Tibial nerve (tissue), 4 donors: Measurements from ENCODE around the gene CNTLN. TPM values are rescaled to one million over a fixed set of nuclear protein-coding genes. Genes with fewer than 3 reads are reported as not detected.

Experiments used
- DNase-seq, 2 donors: peaks; one replicate each; pipeline ENCODE4 v3.0.0-alpha.2; 2019; ENCODE audit warnings: low spot score in 2 of 2
- H3K27ac ChIP-seq, 4 donors: fragments of 200-600 bp; sonication (generic) in 3 of 4; one replicate each; pipeline ENCODE4 v1.5.1; 2017 to 2019; ENCODE audit warnings: mild to moderate bottlenecking in 1 of 4
- H3K27me3 ChIP-seq, 2 donors: fragments of 200-600 bp; sonication (generic) in 1 of 2; one replicate each; pipeline versions ENCODE4 v1.5.1 to v1.6.0; 2017 to 2019
- H3K36me3 ChIP-seq, 3 donors: fragments of 200-600 bp; sonication (generic); one replicate each; pipeline ENCODE4 v1.5.1; 2018 to 2019
- H3K4me1 ChIP-seq, 4 donors: fragments of 200-600 bp; sonication (generic) in 3 of 4; one replicate each; pipeline ENCODE4 v1.5.1; 2017 to 2019
- H3K4me3 ChIP-seq, 4 donors: fragments of 200-600 bp; sonication (generic) in 3 of 4; one replicate each; pipeline ENCODE4 v1.5.1; 2017 to 2019; ENCODE audit warnings: mild to moderate bottlenecking in 1 of 4, moderate library complexity in 1 of 4
- H3K9me3 ChIP-seq, 4 donors: fragments of 200-600 bp; sonication (generic) in 3 of 4; one replicate each; pipeline ENCODE4 v1.5.1; 2017 to 2019
- EP300 ChIP-seq, 2 donors: sonication (generic); formaldehyde crosslinking; IDR thresholded peaks; one replicate each; pipeline ENCODE4 v1.6.1; 2017; ENCODE audit warnings: antibody characterized with exemption in 2 of 2, mild to moderate bottlenecking in 1 of 2
- POLR2A ChIP-seq, 2 donors: fragments of 450-650 bp; IDR thresholded peaks; one replicate each; pipeline ENCODE4 v1.6.1; 2017; ENCODE audit warnings: antibody characterized with exemption in 2 of 2, mild to moderate bottlenecking in 2 of 2, moderate library complexity in 2 of 2
- WGBS, 2 donors: methylation state at CpG; one replicate each; pipeline ENCODE4 v1.1.5; 2018; 5-methylcytosine and 5-hydroxymethylcytosine counted together
- total RNA-seq, 4 donors: library from RNA; depleted of rRNA; stranded (reverse); fragments of >200 nt; gene quantifications; one replicate each; pipeline ENCODE4 v1.1.0, GENCODE V29; 2016
- TF ChIP-seq, protein P1 (sequence below), 5 experiments: fragments of 200-600 bp in 3 of 5; fragments of 450-650 bp in 2 of 5; sonication (generic) in 3 of 5; IDR thresholded peaks; one replicate each; pipeline ENCODE4 v1.5.1; 2016 to 2019; ENCODE audit warnings: antibody characterized with exemption in 5 of 5, mild to moderate bottlenecking in 3 of 5, moderate library complexity in 2 of 5

The CNTLN gene
- total RNA-seq, 4 donors from 2014 or later: 29.7 to 38.1 (median 34.0) TPM

DNA sequence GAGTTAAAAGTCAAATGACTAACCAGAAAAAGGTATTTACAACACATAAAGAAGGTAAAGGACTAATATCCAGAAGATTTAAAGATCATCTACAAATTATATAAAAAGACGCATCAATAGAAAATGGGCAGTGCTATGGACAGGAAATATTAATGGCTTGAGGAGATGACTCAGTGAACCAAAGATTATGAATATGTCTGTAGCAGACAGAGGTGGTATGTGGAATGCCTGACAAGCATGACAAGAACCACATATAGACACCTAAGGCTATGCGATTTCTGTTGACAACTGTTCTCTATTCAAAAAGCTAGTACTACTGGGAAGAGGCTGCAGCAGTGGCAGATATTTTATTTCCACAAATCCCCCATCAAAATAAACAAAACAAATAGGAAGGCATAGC is 267.0 kb downstream of the CNTLN start:
- Histone ChIP-seq H3K9me3 (no peaks in the 10 kb centered on the region), H3K4me3 (no peak overlapping the region), H3K27me3 (no peaks in the 10 kb centered on the region), H3K36me3 (peaks cover 0 to 43% (median 0%) of the 10 kb centered on the region in 3 donors), H3K27ac (no peak overlapping the region), H3K4me1 (no peaks in the 10 kb centered on the region)
- no peak for DNase-seq
- 65 to 96% methylated on average over 2 of the region's 2 CpGs for WGBS, 2 donors
- TF ChIP-seq EP300 (IDR thresholded peaks at IDR 0.05) (no peak), POLR2A (IDR thresholded peaks at IDR 0.05) (no peak)
- TF ChIP-seq, protein P1, sequence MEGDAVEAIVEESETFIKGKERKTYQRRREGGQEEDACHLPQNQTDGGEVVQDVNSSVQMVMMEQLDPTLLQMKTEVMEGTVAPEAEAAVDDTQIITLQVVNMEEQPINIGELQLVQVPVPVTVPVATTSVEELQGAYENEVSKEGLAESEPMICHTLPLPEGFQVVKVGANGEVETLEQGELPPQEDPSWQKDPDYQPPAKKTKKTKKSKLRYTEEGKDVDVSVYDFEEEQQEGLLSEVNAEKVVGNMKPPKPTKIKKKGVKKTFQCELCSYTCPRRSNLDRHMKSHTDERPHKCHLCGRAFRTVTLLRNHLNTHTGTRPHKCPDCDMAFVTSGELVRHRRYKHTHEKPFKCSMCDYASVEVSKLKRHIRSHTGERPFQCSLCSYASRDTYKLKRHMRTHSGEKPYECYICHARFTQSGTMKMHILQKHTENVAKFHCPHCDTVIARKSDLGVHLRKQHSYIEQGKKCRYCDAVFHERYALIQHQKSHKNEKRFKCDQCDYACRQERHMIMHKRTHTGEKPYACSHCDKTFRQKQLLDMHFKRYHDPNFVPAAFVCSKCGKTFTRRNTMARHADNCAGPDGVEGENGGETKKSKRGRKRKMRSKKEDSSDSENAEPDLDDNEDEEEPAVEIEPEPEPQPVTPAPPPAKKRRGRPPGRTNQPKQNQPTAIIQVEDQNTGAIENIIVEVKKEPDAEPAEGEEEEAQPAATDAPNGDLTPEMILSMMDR (IDR thresholded peaks at IDR 0.05): no peak

DNA sequence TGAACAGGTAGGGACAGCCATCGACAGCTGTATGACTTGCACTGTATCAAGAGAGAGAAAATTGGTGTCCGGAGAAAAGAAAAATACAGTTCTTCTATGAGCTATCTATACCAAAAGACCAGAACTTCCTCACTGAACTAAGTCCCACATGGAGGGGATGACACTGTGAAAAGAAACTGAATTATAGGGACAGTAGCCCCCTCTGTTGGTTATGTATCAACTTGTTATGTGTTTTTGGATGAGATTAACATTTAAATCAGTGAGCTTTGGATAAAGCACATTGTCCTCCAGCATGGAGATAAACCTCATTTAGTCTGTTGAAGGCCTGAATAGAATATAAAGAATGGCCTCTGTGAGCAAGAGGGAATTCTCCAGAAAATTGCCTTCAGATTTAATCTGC is 267.5 kb downstream of the CNTLN start:
- H3K9me3 ChIP-seq: no peaks in the 10 kb centered on the region
- H3K4me1 ChIP-seq: no peaks in the 10 kb centered on the region
- H3K36me3 ChIP-seq: peaks cover 0 to 44% (median 0%) of the 10 kb centered on the region in 3 donors
- TF ChIP-seq EP300 (IDR thresholded peaks at IDR 0.05): no peak
- no peak for TF ChIP-seq POLR2A (IDR thresholded peaks at IDR 0.05)
- TF ChIP-seq, protein P1 (IDR thresholded peaks at IDR 0.05): no peak
- no peak for DNase-seq
- H3K27me3 ChIP-seq: no peaks in the 10 kb centered on the region
- no peak overlapping the region for H3K4me3 ChIP-seq
- WGBS, 2 donors: 87 to 96% methylated on average over 2 of the region's 2 CpGs
- H3K27ac ChIP-seq: no peak overlapping the region

DNA sequence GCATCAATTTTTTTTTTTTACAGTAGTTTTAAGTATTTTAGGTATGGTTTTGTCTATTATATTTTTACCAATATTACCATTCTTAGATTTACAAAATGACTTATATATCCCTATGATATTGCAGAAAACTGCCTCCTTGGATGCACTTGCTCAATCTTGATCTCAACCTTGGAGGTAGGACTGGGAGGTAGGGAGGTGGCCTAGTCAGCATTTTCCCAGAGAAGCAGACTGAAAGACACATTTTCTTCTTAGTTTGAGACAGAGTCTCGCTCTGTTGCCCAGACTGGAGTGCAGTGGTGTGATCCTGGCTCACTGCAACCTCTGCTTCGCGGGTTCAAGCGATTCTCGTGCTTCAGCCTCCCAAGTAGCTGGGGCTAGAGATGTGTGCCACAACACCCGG is 268.7 kb downstream of the CNTLN start:
- Histone ChIP-seq H3K4me3 (no peak overlapping the region), H3K27me3 (no peaks in the 10 kb centered on the region), H3K9me3 (no peaks in the 10 kb centered on the region), H3K36me3 (peaks cover 0 to 50% (median 0%) of the 10 kb centered on the region in 3 donors), H3K27ac (no peak overlapping the region), H3K4me1 (no peaks in the 10 kb centered on the region)
- no peak for DNase-seq
- WGBS, 2 donors: 96 to 98% methylated on average over 6 of the region's 6 CpGs
- no peak for TF ChIP-seq POLR2A (IDR thresholded peaks at IDR 0.05)
- TF ChIP-seq, protein P1 (IDR thresholded peaks at IDR 0.05): no peak

DNA sequence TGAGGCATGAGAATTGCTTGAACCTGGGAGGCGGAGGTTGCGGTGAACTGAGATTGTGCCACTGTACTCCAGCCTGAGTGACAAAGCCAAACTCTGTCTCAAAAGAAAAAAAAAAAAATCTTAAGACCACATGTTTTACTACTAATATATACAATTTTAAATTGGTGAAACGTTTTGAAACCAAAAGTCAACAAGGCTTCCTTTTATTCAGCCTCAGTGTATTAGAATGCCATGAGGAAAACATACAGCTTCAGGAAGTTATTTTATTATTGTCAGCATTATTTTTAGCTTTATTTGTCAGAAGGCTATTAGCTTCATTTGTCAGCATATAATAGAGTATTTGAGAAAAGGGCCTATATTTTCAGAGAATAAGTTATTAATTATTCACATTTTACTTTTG is 280.1 kb downstream of the CNTLN start:
- WGBS, 2 donors: 68 to 72% methylated on average over 3 of the region's 3 CpGs
- Histone ChIP-seq H3K27ac (no peak overlapping the region), H3K4me1 (no peaks in the 10 kb centered on the region), H3K36me3 (peaks cover 0 to 31% (median 0%) of the 10 kb centered on the region in 3 donors), H3K4me3 (no peak overlapping the region), H3K9me3 (no peaks in the 10 kb centered on the region), H3K27me3 (no peaks in the 10 kb centered on the region)
- DNase-seq: no peak
- TF ChIP-seq, protein P1 (IDR thresholded peaks at IDR 0.05): no peak

DNA sequence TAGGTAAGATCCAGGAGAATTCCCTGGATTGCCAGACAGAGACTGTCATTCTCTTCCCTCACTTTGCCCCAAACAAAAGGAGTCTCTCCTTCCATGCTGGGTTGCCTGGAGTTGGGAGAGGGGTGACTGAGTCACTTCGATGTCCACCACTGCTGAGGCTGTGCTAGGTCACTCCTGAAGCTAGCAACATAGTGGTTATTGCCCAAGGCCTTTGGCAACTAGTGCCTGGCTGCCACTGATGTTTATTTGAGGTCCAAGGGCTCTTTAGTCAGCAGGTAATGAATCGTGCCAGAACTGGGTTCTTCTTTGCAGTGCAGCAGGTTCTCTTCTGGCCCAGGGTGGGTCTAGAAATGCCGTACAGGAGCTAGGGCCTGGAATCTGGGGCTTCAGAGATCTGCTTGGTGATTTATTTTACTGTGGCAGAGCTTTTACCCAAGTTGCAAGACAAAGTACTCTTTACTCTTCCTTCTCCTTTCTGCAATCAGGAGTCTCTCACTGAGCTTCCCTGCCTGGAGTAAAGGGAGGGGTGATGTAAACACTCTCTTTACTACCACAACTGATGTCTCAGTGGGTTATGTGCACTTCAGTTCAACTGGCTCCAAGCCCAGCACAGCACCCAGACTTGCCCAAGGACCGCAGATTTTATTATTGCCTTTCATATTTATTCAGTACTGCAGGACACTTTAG is 288.3 kb downstream of the CNTLN start:
- Histone ChIP-seq H3K4me1 (no peaks in the 10 kb centered on the region), H3K36me3 (peaks cover 0 to 21% (median 0%) of the 10 kb centered on the region in 3 donors), H3K9me3 (no peaks in the 10 kb centered on the region), H3K27ac (no peak overlapping the region), H3K4me3 (no peak overlapping the region), H3K27me3 (no peaks in the 10 kb centered on the region)
- TF ChIP-seq POLR2A (IDR thresholded peaks at IDR 0.05) (no peak), EP300 (IDR thresholded peaks at IDR 0.05) (no peak)
- TF ChIP-seq, protein P1 (IDR thresholded peaks at IDR 0.05): no peak
- 84 to 88% methylated on average over 4 of the region's 4 CpGs for WGBS, 2 donors
- no peak for DNase-seq
